Lung (tissue), 12 donors: ENCODE results near the gene TMEM135. TPM values are rescaled to one million over a fixed set of nuclear protein-coding genes. Genes with fewer than 3 reads are reported as not detected.
"Not testable (repeated sequence)": the region's sequence is repeated elsewhere in the genome, so short reads cannot be mapped to it uniquely, and the experiment has no call there.

Source experiments
- ATAC-seq: fragments of 200-7000 bp; cut with Tn5 transposase; one replicate; pipeline ENCODE4 v1.9.1; 2020; ENCODE audit warnings: moderate number of reproducible peaks; ENCODE audit not compliant: insufficient read depth, low FRiP score
- DNase-seq, 3 donors: peaks; one replicate each; pipeline ENCODE4 v3.0.0-alpha.2; 2013 to 2017
- H3K27ac ChIP-seq, 2 donors: one replicate each; pipeline ENCODE4 v1.5.1; 2013; ENCODE audit warnings: mild to moderate bottlenecking in 2 of 2, moderate library complexity in 2 of 2, control low read depth in 1 of 2, inconsistent platforms in 1 of 2, low read depth in 1 of 2, low read length in 1 of 2
- H3K27me3 ChIP-seq, 3 donors: one replicate each; pipeline ENCODE4 v1.5.1; 2013; ENCODE audit warnings: low read length in 2 of 3; ENCODE audit not compliant: control insufficient read depth in 3 of 3, insufficient read depth in 3 of 3
- H3K36me3 ChIP-seq, 4 donors: one replicate each; pipeline ENCODE4 v1.5.1; 2013; ENCODE audit warnings: low read length in 4 of 4, mild to moderate bottlenecking in 1 of 4, moderate library complexity in 1 of 4; ENCODE audit not compliant: control insufficient read depth in 4 of 4, insufficient read depth in 4 of 4
- H3K4me1 ChIP-seq, 5 donors: one replicate each; pipeline ENCODE4 v1.5.1; 2013; ENCODE audit warnings: low read length in 5 of 5, mild to moderate bottlenecking in 2 of 5, moderate library complexity in 1 of 5; ENCODE audit not compliant: control insufficient read depth in 5 of 5, insufficient read depth in 5 of 5
- H3K4me3 ChIP-seq: one replicate; pipeline ENCODE4 v1.5.1; 2013; ENCODE audit warnings: mild to moderate bottlenecking, control low read depth, moderate library complexity
- H3K9ac ChIP-seq, 2 donors: one replicate each; pipeline ENCODE4 v1.5.1; 2013; ENCODE audit warnings: low read length in 2 of 2, control low read depth in 1 of 2; ENCODE audit not compliant: insufficient read depth in 1 of 2
- H3K9me3 ChIP-seq, 4 donors: one replicate each; pipeline ENCODE4 v1.5.1; 2013; ENCODE audit warnings: low read length in 3 of 4, mild to moderate bottlenecking in 1 of 4, moderate library complexity in 1 of 4; ENCODE audit not compliant: control insufficient read depth in 4 of 4, insufficient read depth in 3 of 4
- CTCF ChIP-seq: IDR thresholded peaks from 2 replicates; pipeline ENCODE4 v1.5.1; 2012; ENCODE audit warnings: mild to moderate bottlenecking; ENCODE audit errors: control extremely low read depth, extremely low read depth
- WGBS, 2 donors: extraction: QIAGEN DNeasy Blood & Tissue Kit; methylation state at CpG; one replicate each; pipeline ENCODE4 v1.1.7; 2013; 5-methylcytosine and 5-hydroxymethylcytosine counted together
- polyA plus RNA-seq, 2 donors: library from polyadenylated mRNA; stranded (reverse); fragments of 200-250 nt; gene quantifications; one replicate each; pipeline ENCODE4 v1.2.1, GENCODE V29; 2013
- total RNA-seq, 2 donors: library from RNA; depleted of rRNA in 1 of 2; stranded (reverse); fragments of >200 nt in 1 of 2; gene quantifications; one replicate each; pipeline ENCODE4 v1.2.1, GENCODE V29; 2014 to 2021
- donor health status: control.
- donor health status: control.
- donor health status: Bipolar disorder and iron deficiency.
- donor health status: healthy.
- donor health status: DM: yes; HTN: yes; CAD: no.

TMEM135 gene
- total and polyA plus RNA-seq, 4 donors: 5.9 to 42.0 (median 11.5) TPM

DNA sequence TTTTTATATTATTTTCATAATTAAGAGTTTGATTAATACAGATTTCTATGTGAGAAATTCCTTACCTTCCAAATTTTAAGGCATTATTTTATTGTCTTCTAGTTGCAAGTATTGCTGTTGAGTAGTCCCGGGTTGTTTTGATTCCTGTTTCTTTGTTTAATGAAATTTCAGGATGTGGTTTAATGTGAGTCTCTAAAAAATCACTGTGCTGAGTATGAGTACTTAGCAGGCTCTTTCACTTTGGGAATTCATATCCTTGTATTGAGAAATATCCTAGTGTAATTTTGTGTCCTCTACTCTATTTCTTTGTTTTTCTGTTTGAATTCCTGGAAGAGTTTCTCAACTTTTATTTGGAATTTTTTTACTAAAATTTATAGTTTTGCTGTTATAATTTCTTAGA, 113.2 kb downstream of the TMEM135 start:
- DNase-seq: no peak
- TF ChIP-seq CTCF: no peak
- no peak overlapping the region for H3K27ac ChIP-seq
- no peaks in the 10 kb centered on the region for H3K27me3 ChIP-seq
- H3K36me3 ChIP-seq: no peaks in the 10 kb centered on the region
- 29 to 42% methylated on average over 1 of the region's 1 CpG for WGBS, 2 donors
- no peak overlapping the region for H3K9ac ChIP-seq
- H3K4me1 ChIP-seq: no peaks in the 10 kb centered on the region
- no peak overlapping the region for H3K4me3 ChIP-seq
- H3K9me3 ChIP-seq: peaks cover 0 to 3% (median 0%) of the 10 kb centered on the region in 4 donors
- no peak for ATAC-seq

- TF ChIP-seq CTCF: no peak
- no peaks in the 10 kb centered on the region for H3K4me1 ChIP-seq
- no peaks in the 10 kb centered on the region for H3K36me3 ChIP-seq
- ATAC-seq (no peak), DNase-seq (no peak)
- H3K27ac ChIP-seq: no peak overlapping the region
- H3K4me3 ChIP-seq: no peak overlapping the region
- H3K9ac ChIP-seq: no peak overlapping the region
- H3K27me3 ChIP-seq: no peaks in the 10 kb centered on the region
- peaks cover 0 to 3% (median 0%) of the 10 kb centered on the region in 4 donors for H3K9me3 ChIP-seq
- 93 to 94% methylated on average over 2 of the region's 2 CpGs for WGBS, 2 donors
These were observed 116.5 kb downstream of the TMEM135 start for GRCh38 chr11:87154246-87154645.

- H3K27ac ChIP-seq: no peak overlapping the region
- H3K4me3 ChIP-seq: no peak overlapping the region
- no peaks in the 10 kb centered on the region for H3K4me1 ChIP-seq
- H3K27me3 ChIP-seq: no peaks in the 10 kb centered on the region
- TF ChIP-seq CTCF: no peak
- WGBS, 2 donors: 97 to 99% methylated on average over 2 of the region's 2 CpGs
- H3K9me3 ChIP-seq: no peaks in the 10 kb centered on the region
- no peak overlapping the region for H3K9ac ChIP-seq
- ATAC-seq (no peak), DNase-seq (no peak)
- H3K36me3 ChIP-seq: no peaks in the 10 kb centered on the region
These were observed 119.2 kb downstream of the TMEM135 start for GRCh38 chr11:87156970-87157369.

DNA sequence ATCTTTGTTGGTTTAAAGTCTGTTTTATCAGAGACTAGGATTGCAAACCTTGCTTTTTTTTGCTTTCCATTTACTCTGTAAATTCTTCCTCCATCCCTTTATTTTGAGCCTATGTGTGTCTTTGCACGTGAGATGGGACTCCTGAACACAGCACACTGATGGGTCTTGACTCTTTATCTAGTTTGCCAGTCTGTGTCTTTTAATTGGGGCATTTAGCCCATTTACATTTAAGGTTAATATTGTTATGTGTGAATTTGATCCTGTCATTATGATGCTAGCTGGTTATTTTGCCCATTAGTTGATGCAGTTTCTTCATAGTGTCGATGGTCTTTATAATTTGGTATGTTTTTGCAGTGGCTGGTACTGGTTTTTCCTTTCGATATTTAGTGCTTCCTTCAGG, 131.3 kb downstream of the TMEM135 start:
- H3K4me3 ChIP-seq, H3K9me3 ChIP-seq, H3K9ac ChIP-seq, DNase-seq, ATAC-seq, H3K4me1 ChIP-seq, H3K27ac ChIP-seq, H3K27me3 ChIP-seq, H3K36me3 ChIP-seq: not testable (repeated sequence)
- 95 to 96% methylated on average over 3 of the region's 3 CpGs for WGBS, 2 donors
